Panc1 (cell line): ENCODE data around the gene ACSL1. TPM values are rescaled to one million over a fixed set of nuclear protein-coding genes. Genes with fewer than 3 reads are reported as not detected.

Experiments used
- ATAC-seq: fragments of 200-7000 bp; cut with Tn5 transposase; 2 replicates; pipeline ENCODE4 v1.9.1; 2020; ENCODE audit warnings: mild to moderate bottlenecking, moderate library complexity
- BruUV-seq: library from RNA; stranded (reverse); fragments of 400-500 nt; replicated peaks from 2 replicates; lab custom pipeline; 2021; lab: Mats Ljungman, UMichigan
- CTCF ChIA-PET: fragments of 300-600 bp; sonication (Branson Sonifier 250); formaldehyde crosslinking; loops from one replicate; lab custom pipeline; 2022; ENCODE audit warnings: antibody characterized with exemption; lab: Charles Lee
- POLR2A ChIA-PET: fragments of 300-600 bp; sonication (Branson Sonifier 250); formaldehyde crosslinking; loops from one replicate; lab custom pipeline; 2022; ENCODE audit warnings: antibody characterized with exemption; lab: Charles Lee
- DNase-seq: peaks from one replicate; pipeline ENCODE4 v3.0.0-alpha.2; 2010; ENCODE audit warnings: low read depth, low spot score
- H3K27ac ChIP-seq: 2 replicates; pipeline ENCODE4 v1.5.1; 2011; ENCODE audit warnings: mild to moderate bottlenecking, low read length, inconsistent platforms
- H3K27me3 ChIP-seq: fragments of 200-500 bp; sonication (Bioruptor generic); 2 replicates; pipeline ENCODE4 v1.6.0; 2014; ENCODE audit warnings: low read length, inconsistent platforms; ENCODE audit not compliant: control insufficient read depth, insufficient read depth
- H3K36me3 ChIP-seq: fragments of 200-500 bp; sonication (Bioruptor generic); 2 replicates; pipeline ENCODE4 v1.5.1; 2014; ENCODE audit warnings: inconsistent platforms, mild to moderate bottlenecking, low read length, moderate library complexity; ENCODE audit not compliant: control insufficient read depth, insufficient read depth
- H3K4me1 ChIP-seq: 2 replicates; pipeline ENCODE4 v1.5.1; 2011; ENCODE audit warnings: inconsistent platforms, mild to moderate bottlenecking, low read length, moderate library complexity; ENCODE audit not compliant: control insufficient read depth, insufficient read depth
- H3K4me3 ChIP-seq, 2 experiments: 2 replicates each; pipeline ENCODE4 v1.5.1; 2011 to 2012; ENCODE audit warnings: low read depth in 2 of 2, low read length in 2 of 2, mild to moderate bottlenecking in 2 of 2, inconsistent platforms in 1 of 2, moderate library complexity in 1 of 2
- H3K9me3 ChIP-seq: fragments of 200-500 bp; sonication (Bioruptor generic); 2 replicates; pipeline ENCODE4 v1.5.1; 2014; ENCODE audit warnings: low read depth, mild to moderate bottlenecking, inconsistent platforms, low read length, moderate library complexity; ENCODE audit not compliant: control insufficient read depth, insufficient read depth
- CTCF ChIP-seq: fragments of 450-650 bp; IDR thresholded peaks from 2 replicates; pipeline ENCODE4 v1.5.1; 2017; ENCODE audit warnings: mild to moderate bottlenecking
- POLR2AphosphoS5 ChIP-seq: IDR thresholded peaks from 2 replicates; pipeline ENCODE4 v1.6.1; 2012; ENCODE audit warnings: mild to moderate bottlenecking, low read depth, low read length, moderate library complexity
- SIN3A ChIP-seq: IDR thresholded peaks from 2 replicates; pipeline ENCODE4 v1.6.1; 2012; ENCODE audit warnings: low read depth, mild to moderate bottlenecking, low read length, moderate library complexity, borderline replicate concordance; ENCODE audit not compliant: insufficient read depth
- TCF7L2 ChIP-seq: IDR thresholded peaks from 2 replicates; pipeline ENCODE4 v1.6.1; 2011; ENCODE audit warnings: mild to moderate bottlenecking, low read depth, low read length, inconsistent platforms
- in situ Hi-C: cut with HindIII; loops from 2 replicates; pipeline ENCODE4 v1.10.0; 2016; ENCODE audit warnings: low sequenced_read_pairs, low pct_unique_long_range_greater_than_20kb
- intact Hi-C: fragments of 100-400 bp; cut with micrococcal nuclease; formaldehyde crosslinking; loops from one replicate; pipeline ENCODE4 v1.10.0; 2022; ENCODE audit not compliant: unreplicated experiment
- total RNA-seq: library from RNA; stranded (reverse); gene quantifications from one replicate; pipeline ENCODE4 v1.2.1, GENCODE V29; 2021; ENCODE audit not compliant: unreplicated experiment
- TF ChIP-seq, protein P1 (sequence below), 2 experiments: IDR thresholded peaks; 2 replicates each; pipeline ENCODE4 v1.6.1; 2011 to 2012; ENCODE audit warnings: low read depth in 2 of 2, control low read depth in 1 of 2, low read length in 1 of 2, mild to moderate bottlenecking in 1 of 2, moderate library complexity in 1 of 2; ENCODE audit not compliant: insufficient read depth in 1 of 2

Gene ACSL1
- total RNA-seq, 1 experiment from 2014 or later = 15.4 TPM

- DNase-seq = no peak
- H3K27ac ChIP-seq = no peak overlapping the region
- no peak for ATAC-seq
- H3K9me3 ChIP-seq = no peaks in the 10 kb centered on the region
- H3K27me3 ChIP-seq = no peaks in the 10 kb centered on the region
- TF ChIP-seq TCF7L2 (no peak), SIN3A (no peak), POLR2AphosphoS5 (no peak), CTCF (no peak)
- TF ChIP-seq, protein P1, sequence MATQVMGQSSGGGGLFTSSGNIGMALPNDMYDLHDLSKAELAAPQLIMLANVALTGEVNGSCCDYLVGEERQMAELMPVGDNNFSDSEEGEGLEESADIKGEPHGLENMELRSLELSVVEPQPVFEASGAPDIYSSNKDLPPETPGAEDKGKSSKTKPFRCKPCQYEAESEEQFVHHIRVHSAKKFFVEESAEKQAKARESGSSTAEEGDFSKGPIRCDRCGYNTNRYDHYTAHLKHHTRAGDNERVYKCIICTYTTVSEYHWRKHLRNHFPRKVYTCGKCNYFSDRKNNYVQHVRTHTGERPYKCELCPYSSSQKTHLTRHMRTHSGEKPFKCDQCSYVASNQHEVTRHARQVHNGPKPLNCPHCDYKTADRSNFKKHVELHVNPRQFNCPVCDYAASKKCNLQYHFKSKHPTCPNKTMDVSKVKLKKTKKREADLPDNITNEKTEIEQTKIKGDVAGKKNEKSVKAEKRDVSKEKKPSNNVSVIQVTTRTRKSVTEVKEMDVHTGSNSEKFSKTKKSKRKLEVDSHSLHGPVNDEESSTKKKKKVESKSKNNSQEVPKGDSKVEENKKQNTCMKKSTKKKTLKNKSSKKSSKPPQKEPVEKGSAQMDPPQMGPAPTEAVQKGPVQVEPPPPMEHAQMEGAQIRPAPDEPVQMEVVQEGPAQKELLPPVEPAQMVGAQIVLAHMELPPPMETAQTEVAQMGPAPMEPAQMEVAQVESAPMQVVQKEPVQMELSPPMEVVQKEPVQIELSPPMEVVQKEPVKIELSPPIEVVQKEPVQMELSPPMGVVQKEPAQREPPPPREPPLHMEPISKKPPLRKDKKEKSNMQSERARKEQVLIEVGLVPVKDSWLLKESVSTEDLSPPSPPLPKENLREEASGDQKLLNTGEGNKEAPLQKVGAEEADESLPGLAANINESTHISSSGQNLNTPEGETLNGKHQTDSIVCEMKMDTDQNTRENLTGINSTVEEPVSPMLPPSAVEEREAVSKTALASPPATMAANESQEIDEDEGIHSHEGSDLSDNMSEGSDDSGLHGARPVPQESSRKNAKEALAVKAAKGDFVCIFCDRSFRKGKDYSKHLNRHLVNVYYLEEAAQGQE (IDR thresholded peaks at IDR 0.05; ENCODE audit: insufficient read depth in 1 of 2, low read depth in 2 of 2, low read length in 1 of 2) = no peak
- no peak overlapping the region for H3K4me3 ChIP-seq
- ChIA-PET CTCF (no interaction called here), POLR2A (no interaction called here)
- intact Hi-C loops (no loop called here), in situ Hi-C loops (no loop called here)
- peaks cover 2% of the 10 kb centered on the region for H3K4me1 ChIP-seq
- H3K36me3 ChIP-seq = peaks cover 11% of the 10 kb centered on the region; the same call in 1 of the 2 replicates
- no TSS peak for BruUV-seq
Observed at GRCh38 chr4:184727430-184727829, 98.3 kb downstream of the ACSL1 start.

DNA sequence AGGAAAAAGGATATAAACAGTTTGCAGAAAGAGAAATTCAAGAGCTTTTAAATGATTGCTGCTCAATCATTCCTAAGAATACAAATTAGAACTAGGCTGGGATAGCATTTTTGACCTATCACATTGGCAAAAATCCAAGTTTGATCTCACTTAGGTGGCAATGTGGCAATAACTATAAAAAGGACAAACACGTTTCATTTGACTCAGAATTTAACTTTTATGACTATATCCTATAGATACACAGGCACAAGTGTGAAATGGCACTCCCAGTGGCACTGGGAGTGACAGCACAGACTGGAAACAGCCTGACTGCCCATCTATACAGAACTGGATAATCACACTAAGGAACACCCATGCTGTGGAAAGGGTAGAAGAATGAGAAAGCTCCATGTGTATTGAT lies 103.0 kb downstream of the ACSL1 start:
- peak; percentile 25; the same call in 1 of the 2 replicates for TF ChIP-seq CTCF
- TF ChIP-seq, protein P1 (IDR thresholded peaks at IDR 0.05; ENCODE audit: insufficient read depth in 1 of 2, low read depth in 2 of 2, low read length in 1 of 2) = no peak
- intact Hi-C loops = no loop called here
- BruUV-seq = no TSS peak
- in situ Hi-C loops = no loop called here
- no peaks in the 10 kb centered on the region for H3K4me1 ChIP-seq
- ATAC-seq (no peak), DNase-seq (no peak)
- H3K4me3 ChIP-seq = no peak overlapping the region
- H3K27ac ChIP-seq = no peak overlapping the region
- no peaks in the 10 kb centered on the region for H3K9me3 ChIP-seq
- H3K27me3 ChIP-seq = no peaks in the 10 kb centered on the region
- POLR2A ChIA-PET = interaction anchor here (0.6 to 0.7 kb wide), 2 partner anchors 27 to 91 kb away, joined by 3 to 5 read pairs; no protein-coding TSS in a partner anchor
- H3K36me3 ChIP-seq = peaks cover 9% of the 10 kb centered on the region; the same call in 1 of the 2 replicates
- CTCF ChIA-PET = interaction anchor here (0.7 kb wide), 1 partner anchor 98 kb away, joined by 3 read pairs; no protein-coding TSS in a partner anchor
